ENCODE results near the gene NLRC3.

The NLRC3 gene

GRCh38 chr16:3592559-3592958 lies 15.4 kb upstream of the NLRC3 start (continued):
- TF ChIP-seq TSHZ2 (CRISPR knock-in tag; IDR thresholded peaks at IDR 0.05) (no peak), OSR1 (CRISPR knock-in tag; IDR thresholded peaks at IDR 0.05) (no peak), PATZ1 (CRISPR knock-in tag; IDR thresholded peaks at IDR 0.05; ENCODE audit: borderline replicate concordance) (no peak), PPARA (CRISPR knock-in tag; IDR thresholded peaks at IDR 0.05; ENCODE audit: borderline replicate concordance) (no peak), POU6F1 (CRISPR knock-in tag; IDR thresholded peaks at IDR 0.05; ENCODE audit: borderline replicate concordance, low read depth) (no peak)

- ATAC-seq: no peak
- TF ChIP-seq ISL1 (CRISPR knock-in tag; IDR thresholded peaks at IDR 0.05) (no peak), ESRRG (CRISPR knock-in tag; IDR thresholded peaks at IDR 0.05) (no peak), CREB5 (CRISPR knock-in tag; IDR thresholded peaks at IDR 0.05; ENCODE audit: low read depth) (no peak), CSDC2 (CRISPR knock-in tag; IDR thresholded peaks at IDR 0.05) (no peak), TCF4 (CRISPR knock-in tag; IDR thresholded peaks at IDR 0.05; ENCODE audit: borderline replicate concordance) (no peak), BACH2 (CRISPR knock-in tag; IDR thresholded peaks at IDR 0.05; ENCODE audit: borderline replicate concordance) (no peak), PPARA (CRISPR knock-in tag; IDR thresholded peaks at IDR 0.05; ENCODE audit: borderline replicate concordance) (no peak), GLIS3 (CRISPR knock-in tag; IDR thresholded peaks at IDR 0.05) (no peak), ZFP30 (CRISPR knock-in tag; IDR thresholded peaks at IDR 0.05) (no peak), ZNF70 (CRISPR knock-in tag; IDR thresholded peaks at IDR 0.05) (no peak), PATZ1 (CRISPR knock-in tag; IDR thresholded peaks at IDR 0.05; ENCODE audit: borderline replicate concordance) (no peak), OSR1 (CRISPR knock-in tag; IDR thresholded peaks at IDR 0.05) (no peak), POU6F1 (CRISPR knock-in tag; IDR thresholded peaks at IDR 0.05; ENCODE audit: borderline replicate concordance, low read depth) (no peak), ARNTL (CRISPR knock-in tag; IDR thresholded peaks at IDR 0.05; ENCODE audit: borderline replicate concordance, low read depth) (no peak), CSRNP3 (CRISPR knock-in tag; IDR thresholded peaks at IDR 0.05) (no peak), TSHZ2 (CRISPR knock-in tag; IDR thresholded peaks at IDR 0.05) (no peak), ZNF565 (CRISPR knock-in tag; conservative IDR thresholded peaks at IDR 0.05; ENCODE audit: low read depth) (no peak), SNAI2 (CRISPR knock-in tag; IDR thresholded peaks at IDR 0.05) (no peak)
Measured at GRCh38 chr16:3591991-3592390, 14.8 kb upstream of the NLRC3 start.
